Spleen (tissue), 11 donors: Measurements from ENCODE around the gene SPDL1. TPM values are rescaled to one million over a fixed set of nuclear protein-coding genes. Genes with fewer than 3 reads are reported as not detected.

Experiments used
- DNase-seq: peaks from one replicate; pipeline ENCODE4 v3.0.0-alpha.2; 2020
- H3K27ac ChIP-seq, 8 donors: fragments of 200-600 bp; sonication (generic) in 7 of 8; 1 replicate in 4 of 8; 2 replicates in 4 of 8; pipeline versions ENCODE4 v1.5.0 to v1.8.0; 2016 to 2021; ENCODE audit warnings: inconsistent platforms in 4 of 8, mild to moderate bottlenecking in 4 of 8, moderate library complexity in 1 of 8
- H3K27me3 ChIP-seq, 7 donors: fragments of 200-600 bp; sonication (generic) in 6 of 7; replicated peaks in 1 of 7; 1 replicate in 4 of 7; 2 replicates in 3 of 7; pipeline versions ENCODE4 v1.5.0 to v1.8.0; 2016 to 2021; ENCODE audit warnings: inconsistent platforms in 3 of 7, mild to moderate bottlenecking in 1 of 7
- H3K36me3 ChIP-seq, 6 donors: fragments of 200-600 bp; sonication (generic) in 5 of 6; 1 replicate in 4 of 6; 2 replicates in 2 of 6; pipeline versions ENCODE4 v1.5.0 to v1.8.0; 2016 to 2021; ENCODE audit warnings: inconsistent platforms in 2 of 6
- H3K4me1 ChIP-seq, 6 donors: fragments of 200-600 bp; sonication (generic) in 5 of 6; 1 replicate in 3 of 6; 2 replicates in 3 of 6; pipeline versions ENCODE4 v1.5.0 to v1.8.0; 2016 to 2021; ENCODE audit warnings: inconsistent platforms in 3 of 6
- H3K4me3 ChIP-seq, 8 donors: fragments of 200-600 bp; sonication (generic) in 7 of 8; 1 replicate in 4 of 8; 2 replicates in 4 of 8; pipeline versions ENCODE4 v1.5.0 to v1.8.0; 2016 to 2021; ENCODE audit warnings: inconsistent platforms in 4 of 8, mild to moderate bottlenecking in 4 of 8, moderate library complexity in 2 of 8
- H3K9me3 ChIP-seq, 8 donors: fragments of 200-600 bp; sonication (generic) in 7 of 8; 1 replicate in 4 of 8; 2 replicates in 4 of 8; pipeline versions ENCODE4 v1.5.0 to v1.8.0; 2016 to 2021; ENCODE audit warnings: inconsistent platforms in 4 of 8
- CTCF ChIP-seq, 11 experiments: fragments of 200-600 bp in 7 of 11; fragments of 450-650 bp in 4 of 11; sonication (generic) in 4 of 11; IDR thresholded peaks in 8 of 11; conservative IDR thresholded peaks in 3 of 11; 1 replicate in 7 of 11; 2 replicates in 4 of 11; pipeline versions ENCODE4 v1.4.0 to v1.8.0; 2016 to 2021; ENCODE audit warnings: antibody characterized with exemption in 11 of 11, inconsistent platforms in 4 of 11, mild to moderate bottlenecking in 1 of 11
- POLR2A ChIP-seq, 3 donors: fragments of 450-650 bp; IDR thresholded peaks; one replicate each; pipeline ENCODE4 v1.5.1; 2017; ENCODE audit warnings: antibody characterized with exemption in 3 of 3, mild to moderate bottlenecking in 1 of 3
- POLR2AphosphoS5 ChIP-seq, 3 donors: sonication (generic); formaldehyde crosslinking; IDR thresholded peaks; one replicate each; pipeline ENCODE4 v1.5.1; 2017; ENCODE audit warnings: antibody characterized with exemption in 3 of 3
- WGBS, 5 donors: extraction: QIAGEN DNeasy Blood & Tissue Kit in 3 of 5; methylation state at CpG; one replicate each; pipeline versions ENCODE4 v1.1.5 to v1.1.7; 2013 to 2018; 5-methylcytosine and 5-hydroxymethylcytosine counted together
- intact Hi-C: fragments of 100-400 bp; cut with DNase I; formaldehyde crosslinking; loops from one replicate; pipeline ENCODE4 v1.15.0; 2023; ENCODE audit warnings: low total_unique reads
- polyA plus RNA-seq, 3 donors: library from polyadenylated mRNA; stranded (reverse); fragments of 200-250 nt; gene quantifications; one replicate each; pipeline ENCODE4 v1.2.1, GENCODE V29; 2013
- total RNA-seq, 7 donors: library from RNA; depleted of rRNA in 3 of 7; stranded (reverse); fragments of >200 nt in 3 of 7; fragmentation: NEBNext Ultra II Directional in 4 of 7; extraction: Animal tissue kit (Norgen Biotek cat#: 25700) in 4 of 7; gene quantifications; one replicate each; pipeline versions ENCODE4 v1.1.0 to v1.2.1, GENCODE V29; 2016 to 2021
- donor health status: healthy with polysubstance abuse.
- donor health status: DM: no; HTN: no; CAD: no; lungs with moderate emphysema.
- donor health status: DM: no; HTN: no; CAD: no.
- donor health status: Bipolar disorder and iron deficiency.
- donor health status: healthy.
- donor health status: DM: no; HTN: no; CAD: no.
- donor health status: DM: yes; HTN: yes; CAD: no.

SPDL1 gene
- total and polyA plus RNA-seq, 10 donors, result 5.2 to 15.7 (median 10.3) TPM

DNA sequence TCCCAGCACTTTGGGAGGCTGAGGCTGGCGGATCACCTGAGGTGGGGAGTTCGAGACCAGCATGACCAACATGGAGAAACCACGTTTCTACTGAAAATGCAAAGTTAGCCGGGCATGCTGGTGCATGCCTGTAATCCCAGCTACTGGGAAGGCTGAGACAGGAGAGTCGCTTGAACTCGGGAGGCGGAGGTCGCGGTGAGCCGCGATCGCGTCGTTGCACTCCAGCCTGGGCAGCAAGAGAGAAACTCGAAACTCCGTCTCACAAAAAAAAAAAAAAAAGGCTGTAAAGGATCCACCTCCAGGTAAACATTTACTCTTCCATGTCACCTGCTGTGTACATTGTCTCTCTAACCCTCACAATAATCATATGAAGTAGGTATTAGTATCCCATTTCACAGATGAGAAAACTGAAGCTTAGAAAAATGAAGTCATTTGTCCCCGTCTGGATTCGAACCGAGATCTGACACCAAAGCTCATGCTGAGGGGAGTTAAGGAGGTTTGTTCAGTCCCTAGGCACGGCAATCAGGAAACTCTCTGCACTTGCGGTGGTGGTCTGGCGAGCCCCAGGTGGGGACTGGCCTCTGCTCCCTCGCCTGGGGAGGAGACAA lies 53.0 kb downstream of the SPDL1 start:
- 41 to 58% (median 52%) methylated on average over 19 to 23 of the region's 23 CpGs for WGBS, 5 donors
- Histone ChIP-seq H3K4me3 (peak overlapping the region; percentile 49 to 91 (median 76)), H3K4me1 (peaks cover 7 to 55% (median 47%) of the 10 kb centered on the region in 6 donors), H3K27me3 (peaks cover 0 to 16% (median 0%) of the 10 kb centered on the region in 7 donors), H3K27ac (peak overlapping the region; percentile 82 to 95 (median 90)), H3K36me3 (peaks cover 0 to 22% (median 0%) of the 10 kb centered on the region in 6 donors), H3K9me3 (peaks cover 0 to 23% (median 10%) of the 10 kb centered on the region in 8 donors)
- intact Hi-C loops, result no loop called here
- TF ChIP-seq POLR2AphosphoS5 (IDR thresholded peaks at IDR 0.05) (no peak), CTCF (IDR thresholded peaks at IDR 0.05 in 8 of 11, conservative IDR thresholded peaks at IDR 0.05 in 3 of 11) (no peak), POLR2A (IDR thresholded peaks at IDR 0.05) (no peak)
- no peak for DNase-seq

DNA sequence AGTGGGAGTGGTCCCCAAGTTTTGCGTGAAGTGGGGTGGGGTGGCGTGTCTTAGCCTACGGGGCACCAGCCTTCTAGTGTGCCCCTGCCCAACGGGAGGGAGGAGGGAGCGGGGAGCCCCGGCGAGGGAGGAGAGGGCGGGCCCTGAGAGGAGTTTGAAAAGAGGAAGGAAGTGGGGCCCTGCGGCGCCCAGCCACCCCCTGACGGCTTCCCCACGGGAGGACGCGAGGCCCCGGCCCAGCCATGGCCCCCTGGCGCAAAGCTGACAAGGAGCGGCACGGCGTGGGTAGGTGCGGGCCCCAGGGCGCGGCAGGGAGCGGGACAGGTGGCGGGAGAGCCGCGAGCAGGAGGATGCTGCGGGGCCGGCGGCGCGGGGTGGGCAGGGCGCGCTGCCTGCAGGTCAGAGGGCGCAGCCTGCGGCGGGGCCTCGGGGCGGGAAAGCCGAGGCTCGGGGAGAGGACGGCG lies 53.5 kb downstream of the SPDL1 start, which contains the start of gene DOCK2:
Gene DOCK2, plus strand, starts transcription at position 191 of the 464 bp plus-strand sequence. Its CDS starts 52 bp downstream, at position 243.
- H3K9me3 ChIP-seq, result peaks cover 0 to 23% (median 10%) of the 10 kb centered on the region in 8 donors
- H3K4me3 ChIP-seq, result peak within 1 kb of the TSS; percentile 49 to 91 (median 76)
- H3K4me1 ChIP-seq, result peaks cover 7 to 61% (median 52%) of the 10 kb centered on the region in 6 donors
- WGBS, 5 donors, result 0 to 1% (median 0%) methylated on average over 25 to 42 of the region's 42 CpGs
- intact Hi-C loops, result no loop called here
- H3K27ac ChIP-seq, result peak within 1 kb of the TSS; percentile 82 to 95 (median 90)
- H3K27me3 ChIP-seq, result peaks cover 0 to 16% (median 0%) of the 10 kb centered on the region in 7 donors
- peaks cover 0 to 22% (median 0%) of the 10 kb centered on the region in 6 donors for H3K36me3 ChIP-seq
- peak; percentile 96 for DNase-seq
- peak in 1 of 11 experiments; percentile 9 for TF ChIP-seq CTCF (IDR thresholded peaks at IDR 0.05 in 8 of 11, conservative IDR thresholded peaks at IDR 0.05 in 3 of 11)
- TF ChIP-seq POLR2AphosphoS5 (IDR thresholded peaks at IDR 0.05), result peak; percentile 60 to 86 (median 77)
- TF ChIP-seq POLR2A (IDR thresholded peaks at IDR 0.05), result no peak

- Histone ChIP-seq H3K27ac (peak overlapping the region; percentile 82 to 95 (median 90)), H3K4me1 (peaks cover 7 to 66% (median 57%) of the 10 kb centered on the region in 6 donors), H3K9me3 (peaks cover 0 to 23% (median 10%) of the 10 kb centered on the region in 8 donors), H3K4me3 (peak overlapping the region; percentile 49 to 91 (median 76)), H3K27me3 (peaks cover 0 to 16% (median 0%) of the 10 kb centered on the region in 7 donors), H3K36me3 (peaks cover 0 to 22% (median 0%) of the 10 kb centered on the region in 6 donors)
- DNase-seq, result peak; percentile 95
- peak; percentile 20 to 73 (median 62) for TF ChIP-seq POLR2AphosphoS5 (IDR thresholded peaks at IDR 0.05)
- TF ChIP-seq CTCF (IDR thresholded peaks at IDR 0.05 in 8 of 11, conservative IDR thresholded peaks at IDR 0.05 in 3 of 11), result no peak
- intact Hi-C loops, result no loop called here
- 5 to 8% (median 8%) methylated on average over 17 to 18 of the region's 18 CpGs for WGBS, 5 donors
These were observed 54.1 kb downstream of the SPDL1 start for GRCh38 chr5:169637549-169638121.

DNA sequence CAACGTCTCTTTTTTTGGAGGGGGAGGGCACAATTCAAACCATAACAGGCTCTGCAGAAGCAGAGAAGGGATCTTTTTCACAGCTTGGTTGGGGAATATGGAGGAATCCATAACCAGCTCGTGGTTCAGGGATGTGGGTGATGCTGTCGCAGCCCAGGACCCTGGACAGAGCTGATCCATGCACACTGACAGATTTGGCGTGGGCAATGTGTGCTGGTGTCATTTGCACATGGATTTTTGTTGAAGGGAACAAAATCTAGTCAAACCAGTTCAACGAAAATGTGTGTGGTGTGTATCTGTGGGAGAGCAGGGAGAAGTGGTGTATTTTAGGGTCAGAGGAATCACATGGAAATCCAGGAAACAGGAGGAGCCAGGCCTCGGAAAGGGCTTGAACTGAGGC lies 57.7 kb downstream of the SPDL1 start:
- H3K4me3 ChIP-seq, result no peak overlapping the region
- H3K36me3 ChIP-seq, result peaks cover 0 to 22% (median 0%) of the 10 kb centered on the region in 6 donors
- WGBS, 5 donors, result 52 to 68% (median 62%) methylated on average over 6 of the region's 6 CpGs
- peaks cover 0 to 12% (median 10%) of the 10 kb centered on the region in 8 donors for H3K9me3 ChIP-seq
- H3K4me1 ChIP-seq, result peaks cover 7 to 88% (median 66%) of the 10 kb centered on the region in 6 donors
- H3K27me3 ChIP-seq, result peaks cover 0 to 14% (median 0%) of the 10 kb centered on the region in 7 donors
- H3K27ac ChIP-seq, result no peak overlapping the region
- DNase-seq, result no peak
- TF ChIP-seq CTCF (IDR thresholded peaks at IDR 0.05 in 8 of 11, conservative IDR thresholded peaks at IDR 0.05 in 3 of 11) (no peak), POLR2AphosphoS5 (IDR thresholded peaks at IDR 0.05) (no peak), POLR2A (IDR thresholded peaks at IDR 0.05) (no peak)
- intact Hi-C loops, result no loop called here
